HG03039 (cell line): ENCODE measurements around the gene PRKACB.

ENCODE experiments used
- ATAC-seq: cut with Tn5 transposase; IDR thresholded peaks from one replicate; pipeline ENCODE4 v1.9.1; 2021; ENCODE audit warnings: mild to moderate bottlenecking, moderate library complexity; ENCODE audit not compliant: unreplicated experiment

Gene PRKACB

GRCh38 chr1:84155517-84155916 is 11.4 kb downstream of the PRKACB start:
- no peak for ATAC-seq

GRCh38 chr1:84156210-84156621 is 12.1 kb downstream of the PRKACB start:
- ATAC-seq: no peak

- ATAC-seq: no peak
These were observed 15.6 kb downstream of the PRKACB start for GRCh38 chr1:84159533-84160240.

- no peak for ATAC-seq
These were observed 18.2 kb downstream of the PRKACB start for GRCh38 chr1:84162295-84162694.

GRCh38 chr1:84163123-84163931 is 19.3 kb downstream of the PRKACB start:
- no peak for ATAC-seq

- no peak for ATAC-seq
These were observed 20.1 kb downstream of the PRKACB start for GRCh38 chr1:84164161-84164560.

- no peak for ATAC-seq
These were observed 20.5 kb downstream of the PRKACB start for GRCh38 chr1:84164567-84165021.

GRCh38 chr1:84165601-84166000 is 21.5 kb downstream of the PRKACB start:
- no peak for ATAC-seq

GRCh38 chr1:84166797-84167196 is 22.7 kb downstream of the PRKACB start:
- ATAC-seq: no peak

GRCh38 chr1:84168783-84169182 is 24.7 kb downstream of the PRKACB start:
- no peak for ATAC-seq

- no peak for ATAC-seq
These were observed 26.1 kb downstream of the PRKACB start for GRCh38 chr1:84170171-84170570.

GRCh38 chr1:84171481-84171880 is 27.4 kb downstream of the PRKACB start:
- ATAC-seq: no peak

GRCh38 chr1:84174051-84174556 is 30.0 kb downstream of the PRKACB start:
- ATAC-seq: no peak

- no peak for ATAC-seq
These were observed 37.4 kb downstream of the PRKACB start for GRCh38 chr1:84181350-84182005.

GRCh38 chr1:84190455-84190854 is 46.4 kb downstream of the PRKACB start:
- ATAC-seq: no peak

GRCh38 chr1:84192681-84193080 is 48.6 kb downstream of the PRKACB start:
- ATAC-seq: no peak

- no peak for ATAC-seq
These were observed 54.8 kb downstream of the PRKACB start for GRCh38 chr1:84198832-84199231.

- ATAC-seq: no peak
These were observed 55.2 kb downstream of the PRKACB start for GRCh38 chr1:84199257-84199656.

- ATAC-seq: no peak
These were observed 58.1 kb downstream of the PRKACB start for GRCh38 chr1:84202126-84202525.

- no peak for ATAC-seq
These were observed 62.3 kb downstream of the PRKACB start for GRCh38 chr1:84206375-84206774.

GRCh38 chr1:84208935-84209334 is 64.9 kb downstream of the PRKACB start:
- ATAC-seq: no peak
